CD4-positive, alpha-beta T cell treated with Interleukin-15 for 1 hour (primary cell): ENCODE data around the gene BAG3.
"Not testable (repeated sequence)": the region's sequence is repeated elsewhere in the genome, so short reads cannot be mapped to it uniquely, and the experiment has no call there.

ENCODE experiments used
- DNase-seq: peaks from one replicate; pipeline ENCODE4 v3.0.0-alpha.2; 2020

Gene BAG3

GRCh38 chr10:119694608-119695007 is 43.4 kb downstream of the BAG3 start:
- no peak for DNase-seq

GRCh38 chr10:119700321-119700954 is 49.3 kb downstream of the BAG3 start:
- DNase-seq = no peak

- no peak for DNase-seq
These were observed 50.7 kb downstream of the BAG3 start for GRCh38 chr10:119701861-119702260.

- no peak for DNase-seq
These were observed 51.4 kb downstream of the BAG3 start for GRCh38 chr10:119702583-119702982.

GRCh38 chr10:119703903-119704508 is 52.8 kb downstream of the BAG3 start:
- DNase-seq = peak; percentile 38

GRCh38 chr10:119705434-119705831 is 54.3 kb downstream of the BAG3 start:
- DNase-seq = no peak

- no peak for DNase-seq
These were observed 55.5 kb downstream of the BAG3 start for GRCh38 chr10:119706521-119707278.

GRCh38 chr10:119707331-119707730 is 56.2 kb downstream of the BAG3 start:
- DNase-seq = not testable (repeated sequence)

- DNase-seq = not testable (repeated sequence)
These were observed 59.8 kb downstream of the BAG3 start for GRCh38 chr10:119710935-119711334.

GRCh38 chr10:119713744-119714483 is 62.7 kb downstream of the BAG3 start:
- no peak for DNase-seq

GRCh38 chr10:119714484-119714816 is 63.3 kb downstream of the BAG3 start:
- no peak for DNase-seq

GRCh38 chr10:119715628-119716505 is 64.7 kb downstream of the BAG3 start:
- no peak for DNase-seq

- no peak for DNase-seq
These were observed 72.0 kb downstream of the BAG3 start for GRCh38 chr10:119723161-119723560.

- no peak for DNase-seq
These were observed 72.4 kb downstream of the BAG3 start for GRCh38 chr10:119723624-119724023.

- DNase-seq = no peak
These were observed 73.7 kb downstream of the BAG3 start for GRCh38 chr10:119724593-119725516.

- no peak for DNase-seq
These were observed 74.3 kb downstream of the BAG3 start for GRCh38 chr10:119725517-119725827.

GRCh38 chr10:119725828-119726675 is 74.9 kb downstream of the BAG3 start, which contains the start of gene INPP5F:
Gene INPP5F (plus strand): TSS chr10:119726050. CDS start chr10:119726263, 213 bp downstream.
- peak; percentile 98 for DNase-seq

- no peak for DNase-seq
These were observed 75.6 kb downstream of the BAG3 start for GRCh38 chr10:119726676-119727261.
